Fibroblast of lung (primary cell): ENCODE results near the gene CDKN2AIP. TPM values are rescaled to one million over a fixed set of nuclear protein-coding genes. Genes with fewer than 3 reads are reported as not detected.

Experiments used
- DNase-seq, 2 donors: peaks; one replicate each; pipeline versions ENCODE4 v3.0.0 to v3.0.0-alpha.2; 2010; ENCODE audit warnings: low read depth in 2 of 2
- H2AFZ ChIP-seq: 2 replicates; pipeline ENCODE4 v1.5.1; 2012; ENCODE audit warnings: low read length, control low read depth, inconsistent platforms
- H3K27ac ChIP-seq: 2 replicates; pipeline ENCODE4 v1.5.1; 2011; ENCODE audit warnings: low read length, control low read depth; ENCODE audit not compliant: insufficient read depth
- H3K27me3 ChIP-seq: 2 replicates; pipeline ENCODE4 v1.5.1; 2011; ENCODE audit warnings: mild to moderate bottlenecking, low read length; ENCODE audit not compliant: control insufficient read depth, insufficient read depth
- H3K36me3 ChIP-seq: 2 replicates; pipeline ENCODE4 v1.5.1; 2011; ENCODE audit warnings: low read length; ENCODE audit not compliant: control insufficient read depth, insufficient read depth
- H3K4me1 ChIP-seq: 2 replicates; pipeline ENCODE4 v1.5.1; 2011; ENCODE audit warnings: low read length; ENCODE audit not compliant: control insufficient read depth, insufficient read depth; ENCODE audit errors: extremely low read depth
- H3K4me2 ChIP-seq: 2 replicates; pipeline ENCODE4 v1.5.1; 2011; ENCODE audit warnings: low read length, control low read depth; ENCODE audit not compliant: insufficient read depth; ENCODE audit errors: extremely low read depth
- H3K4me3 ChIP-seq, 4 experiments: fragments of 200-600 bp in 1 of 4; sonication (generic) in 1 of 4; replicated peaks in 1 of 4; 2 replicates each; pipeline ENCODE4 v1.5.1; 2011 to 2016; ENCODE audit warnings: low read length in 4 of 4, low read depth in 3 of 4, mild to moderate bottlenecking in 3 of 4, control low read depth in 2 of 4, inconsistent platforms in 1 of 4, mixed read lengths in 1 of 4; ENCODE audit not compliant: insufficient read depth in 1 of 4; ENCODE audit errors: control extremely low read depth in 1 of 4
- H3K79me2 ChIP-seq: 2 replicates; pipeline ENCODE4 v1.5.1; 2012; ENCODE audit warnings: mild to moderate bottlenecking, low read length, inconsistent platforms; ENCODE audit not compliant: control insufficient read depth, insufficient read depth
- H3K9ac ChIP-seq: 2 replicates; pipeline ENCODE4 v1.5.1; 2011; ENCODE audit warnings: mild to moderate bottlenecking, low read length, control low read depth; ENCODE audit not compliant: insufficient read depth
- H3K9me3 ChIP-seq: 2 replicates; pipeline ENCODE4 v1.5.1; 2012; ENCODE audit warnings: low read depth, low read length; ENCODE audit not compliant: control insufficient read depth, insufficient read depth
- H4K20me1 ChIP-seq: 2 replicates; pipeline ENCODE4 v1.5.1; 2011; ENCODE audit warnings: low read length; ENCODE audit not compliant: control insufficient read depth, insufficient read depth; ENCODE audit errors: extremely low read depth
- CTCF ChIP-seq, 2 donors: IDR thresholded peaks in 1 of 2; conservative IDR thresholded peaks in 1 of 2; 1 replicate in 1 of 2; 2 replicates in 1 of 2; pipeline ENCODE4 v1.5.1; 2011 to 2012; ENCODE audit warnings: low read length in 2 of 2, control low read depth in 1 of 2, inconsistent platforms in 1 of 2, low read depth in 1 of 2, mild to moderate bottlenecking in 1 of 2
- EZH2 ChIP-seq: IDR thresholded peaks from 2 replicates; pipeline ENCODE4 v1.5.1; 2012; ENCODE audit warnings: low read length, control low read depth, mild to moderate bottlenecking; ENCODE audit errors: missing control alignments
- polyA minus RNA-seq: library from RNA; depleted of rRNA, polyadenylated mRNA; stranded (reverse); fragments of >200 nt; gene quantifications from 2 replicates; pipeline ENCODE4 v1.2.3, GENCODE V29; 2011; ENCODE audit warnings: low replicate concordance
- polyA plus RNA-seq, 2 donors: library from polyadenylated mRNA; depleted of rRNA in 1 of 2; stranded (reverse) in 1 of 2; unstranded in 1 of 2; fragments of >200 nt; gene quantifications; 2 replicates each; pipeline ENCODE4 v1.2.1, GENCODE V29; 2011 to 2012; ENCODE audit warnings: missing spikeins in 1 of 2
- total RNA-seq: library from RNA; depleted of rRNA; stranded (reverse); fragments of >200 nt; gene quantifications from 2 replicates; pipeline ENCODE4 v1.2.1, GENCODE V29; 2014

The CDKN2AIP gene
- 19.0 and 20.5 TPM in 2 replicates for total RNA-seq
- polyA plus RNA-seq = 15.4 and 15.6 TPM in 2 replicates
- polyA plus RNA-seq (2012) = 10.4 and 12.7 TPM in 2 replicates
- 0.19 and 6.1 TPM in 2 replicates for polyA minus RNA-seq

GRCh38 chr4:183444214-183445096 is at the start of gene CDKN2AIP:
TSS of gene CDKN2AIP (plus strand) at chr4:183444636. CDS start at chr4:183444798, 162 bp downstream.
- peak within 1 kb of the TSS; percentile 91 to 94 (median 93) for H3K4me3 ChIP-seq
- no peaks in the 10 kb centered on the region for H3K9me3 ChIP-seq
- H3K27me3 ChIP-seq = no peaks in the 10 kb centered on the region
- H3K27ac ChIP-seq = peak within 1 kb of the TSS; percentile 98
- peak within 1 kb of the TSS; percentile 93 for H3K9ac ChIP-seq
- H3K36me3 ChIP-seq = peaks cover 7% of the 10 kb centered on the region
- peaks cover 9% of the 10 kb centered on the region for H3K4me1 ChIP-seq
- DNase-seq = peak; percentile 92 to 93
- H2AFZ ChIP-seq = peak within 1 kb of the TSS; percentile 92
- no peaks in the 10 kb centered on the region for H4K20me1 ChIP-seq
- no peak for TF ChIP-seq CTCF (conservative IDR thresholded peaks at IDR 0.05 in 1 of 2, IDR thresholded peaks at IDR 0.05 in 1 of 2; ENCODE audit: low read depth in 1 of 2, low read length in 2 of 2)
- TF ChIP-seq EZH2 = no peak
- H3K4me2 ChIP-seq = peak within 1 kb of the TSS; percentile 88
- H3K79me2 ChIP-seq = peaks cover 31% of the 10 kb centered on the region

GRCh38 chr4:183395395-183395794 is 49.0 kb upstream of the CDKN2AIP start:
- Histone ChIP-seq H2AFZ (no peak overlapping the region), H3K79me2 (no peaks in the 10 kb centered on the region), H3K36me3 (no peaks in the 10 kb centered on the region), H3K27me3 (peaks cover 7% of the 10 kb centered on the region), H3K9me3 (no peaks in the 10 kb centered on the region), H3K4me2 (no peak overlapping the region), H3K4me1 (peaks cover 3% of the 10 kb centered on the region), H4K20me1 (no peaks in the 10 kb centered on the region), H3K9ac (no peak overlapping the region), H3K4me3 (no peak overlapping the region), H3K27ac (no peak overlapping the region)
- TF ChIP-seq CTCF (conservative IDR thresholded peaks at IDR 0.05 in 1 of 2, IDR thresholded peaks at IDR 0.05 in 1 of 2; ENCODE audit: low read depth in 1 of 2, low read length in 2 of 2) = no peak
- no peak for TF ChIP-seq EZH2
- DNase-seq = no peak

- no peak for DNase-seq
- H3K9ac ChIP-seq = no peak overlapping the region
- H3K27ac ChIP-seq = no peak overlapping the region
- H3K79me2 ChIP-seq = no peaks in the 10 kb centered on the region
- H3K4me2 ChIP-seq = no peak overlapping the region
- H4K20me1 ChIP-seq = no peaks in the 10 kb centered on the region
- peaks cover 7% of the 10 kb centered on the region for H3K27me3 ChIP-seq
- TF ChIP-seq CTCF (conservative IDR thresholded peaks at IDR 0.05 in 1 of 2, IDR thresholded peaks at IDR 0.05 in 1 of 2; ENCODE audit: low read depth in 1 of 2, low read length in 2 of 2) (no peak), EZH2 (no peak)
- H3K4me1 ChIP-seq = peaks cover 3% of the 10 kb centered on the region
- H3K9me3 ChIP-seq = no peaks in the 10 kb centered on the region
- no peak overlapping the region for H2AFZ ChIP-seq
- H3K4me3 ChIP-seq = no peak overlapping the region
- H3K36me3 ChIP-seq = no peaks in the 10 kb centered on the region
Measured at GRCh38 chr4:183396227-183396637, 48.2 kb upstream of the CDKN2AIP start.
